CD1c-positive myeloid dendritic cell (primary cell): ENCODE data around the gene SOX2.

Source experiments
- DNase-seq: peaks from one replicate; pipeline ENCODE4 v3.0.0-alpha.2; 2016; ENCODE audit errors: extremely low spot score

Gene SOX2

GRCh38 chr3:181711325-181712135 lies at the start of gene SOX2:
Gene SOX2, plus strand, starts transcription at chr3:181711925. Its CDS starts 436 bp downstream, at chr3:181712361.
- DNase-seq = no peak

- DNase-seq = no peak
Observed at GRCh38 chr3:181683563-181683962, 28.2 kb upstream of the SOX2 start.

GRCh38 chr3:181687190-181687589 lies 24.5 kb upstream of the SOX2 start:
- DNase-seq = no peak

GRCh38 chr3:181687731-181688130 lies 24.0 kb upstream of the SOX2 start:
- DNase-seq = no peak

- no peak for DNase-seq
Observed at GRCh38 chr3:181689546-181689945, 22.2 kb upstream of the SOX2 start.

GRCh38 chr3:181690769-181691168 lies 21.0 kb upstream of the SOX2 start:
- DNase-seq = no peak

GRCh38 chr3:181691901-181692300 lies 19.8 kb upstream of the SOX2 start:
- DNase-seq = no peak

GRCh38 chr3:181692311-181693145 lies 19.2 kb upstream of the SOX2 start:
- DNase-seq = no peak

GRCh38 chr3:181693280-181693679 lies 18.4 kb upstream of the SOX2 start:
- no peak for DNase-seq

- peak; percentile 23 for DNase-seq
Observed at GRCh38 chr3:181694805-181695660, 16.7 kb upstream of the SOX2 start.

GRCh38 chr3:181695661-181696491 lies 15.8 kb upstream of the SOX2 start:
- peak; percentile 14 for DNase-seq

- DNase-seq = no peak
Observed at GRCh38 chr3:181696626-181697230, 15.0 kb upstream of the SOX2 start.

- no peak for DNase-seq
Observed at GRCh38 chr3:181698263-181698954, 13.3 kb upstream of the SOX2 start.

GRCh38 chr3:181699171-181699903 lies 12.4 kb upstream of the SOX2 start:
- DNase-seq = no peak

GRCh38 chr3:181700168-181701087 lies 11.3 kb upstream of the SOX2 start:
- DNase-seq = peak; percentile 67

GRCh38 chr3:181701096-181701495 lies 10.6 kb upstream of the SOX2 start:
- DNase-seq = no peak

- DNase-seq = no peak
Observed at GRCh38 chr3:181703601-181704420, 7.9 kb upstream of the SOX2 start.
